LNCAP (cell line): ENCODE measurements around the gene PHLDB1.

Experiments
- CTCF ChIP-seq: fragments of 450-650 bp; IDR thresholded peaks from 2 replicates; pipeline ENCODE4 v1.5.1; 2017; ENCODE audit warnings: mild to moderate bottlenecking

Gene PHLDB1

DNA sequence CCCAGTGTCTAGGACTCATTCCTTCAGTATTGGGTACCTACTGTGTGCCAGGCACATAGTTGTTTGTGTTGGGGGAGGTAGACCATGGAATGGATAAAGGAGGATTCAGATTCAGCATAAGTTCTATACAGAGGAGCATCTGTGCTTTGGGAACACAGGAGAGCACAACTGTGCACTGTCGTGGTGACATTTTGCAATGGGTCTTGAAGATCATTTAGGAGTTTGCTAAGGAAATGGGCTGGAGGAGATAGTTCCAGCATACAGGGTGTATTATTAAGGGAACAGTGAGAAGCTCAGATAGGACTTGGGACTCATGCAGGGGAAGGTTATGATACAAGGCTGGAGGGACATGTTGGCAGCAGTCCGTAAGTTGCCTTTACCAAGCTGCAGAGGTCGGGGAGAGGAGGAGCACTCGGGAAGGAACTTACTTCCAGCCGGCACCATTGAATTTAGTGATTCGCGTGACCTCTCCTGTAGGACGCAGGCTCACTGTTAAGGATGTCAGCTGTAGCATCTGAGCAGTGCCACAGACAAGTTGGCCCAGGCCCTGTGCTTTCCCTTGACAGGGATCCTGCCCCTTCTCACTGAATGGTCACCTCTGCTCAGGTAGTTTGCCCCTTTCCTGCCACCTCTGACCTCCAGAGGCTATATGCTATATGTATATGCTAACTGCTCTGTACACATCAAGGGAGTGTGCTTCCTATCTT, 46.4 kb downstream of the PHLDB1 start:
- no peak for TF ChIP-seq CTCF

GRCh38 chr11:118655486-118656190, 48.2 kb downstream of the PHLDB1 start:
- TF ChIP-seq CTCF, result no peak

DNA sequence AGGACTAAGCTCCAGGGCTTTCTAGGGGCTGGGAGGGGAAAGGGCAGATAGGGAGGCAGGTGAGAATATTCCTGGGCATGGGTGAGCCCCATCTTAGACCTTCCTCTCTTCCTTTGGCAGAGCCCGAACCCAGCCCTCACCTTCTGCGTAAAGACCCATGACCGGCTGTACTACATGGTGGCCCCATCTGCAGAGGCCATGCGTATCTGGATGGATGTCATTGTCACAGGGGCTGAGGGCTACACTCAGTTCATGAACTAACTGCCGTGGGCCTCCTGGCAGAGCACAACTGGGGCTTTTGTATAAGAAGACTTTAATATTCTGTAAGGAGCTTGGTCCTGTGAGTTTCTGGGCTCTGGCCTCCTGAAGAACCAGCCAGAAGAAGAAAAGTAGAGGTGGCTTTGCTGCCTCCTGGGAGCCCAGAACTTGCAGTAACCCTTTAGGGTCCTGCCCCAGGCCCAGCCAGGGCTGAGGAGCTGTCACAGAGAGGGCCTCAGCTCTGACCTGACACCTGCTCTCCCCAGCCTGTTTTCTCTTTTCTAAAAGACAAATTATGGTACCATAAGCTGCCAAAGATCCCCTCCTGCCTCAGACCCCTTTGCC, 49.2 kb downstream of the PHLDB1 start:
- TF ChIP-seq CTCF, result no peak

- TF ChIP-seq CTCF, result no peak
Measured at GRCh38 chr11:118657238-118657637, 49.8 kb downstream of the PHLDB1 start.

GRCh38 chr11:118657709-118658428, 50.5 kb downstream of the PHLDB1 start:
- TF ChIP-seq CTCF, result no peak

DNA sequence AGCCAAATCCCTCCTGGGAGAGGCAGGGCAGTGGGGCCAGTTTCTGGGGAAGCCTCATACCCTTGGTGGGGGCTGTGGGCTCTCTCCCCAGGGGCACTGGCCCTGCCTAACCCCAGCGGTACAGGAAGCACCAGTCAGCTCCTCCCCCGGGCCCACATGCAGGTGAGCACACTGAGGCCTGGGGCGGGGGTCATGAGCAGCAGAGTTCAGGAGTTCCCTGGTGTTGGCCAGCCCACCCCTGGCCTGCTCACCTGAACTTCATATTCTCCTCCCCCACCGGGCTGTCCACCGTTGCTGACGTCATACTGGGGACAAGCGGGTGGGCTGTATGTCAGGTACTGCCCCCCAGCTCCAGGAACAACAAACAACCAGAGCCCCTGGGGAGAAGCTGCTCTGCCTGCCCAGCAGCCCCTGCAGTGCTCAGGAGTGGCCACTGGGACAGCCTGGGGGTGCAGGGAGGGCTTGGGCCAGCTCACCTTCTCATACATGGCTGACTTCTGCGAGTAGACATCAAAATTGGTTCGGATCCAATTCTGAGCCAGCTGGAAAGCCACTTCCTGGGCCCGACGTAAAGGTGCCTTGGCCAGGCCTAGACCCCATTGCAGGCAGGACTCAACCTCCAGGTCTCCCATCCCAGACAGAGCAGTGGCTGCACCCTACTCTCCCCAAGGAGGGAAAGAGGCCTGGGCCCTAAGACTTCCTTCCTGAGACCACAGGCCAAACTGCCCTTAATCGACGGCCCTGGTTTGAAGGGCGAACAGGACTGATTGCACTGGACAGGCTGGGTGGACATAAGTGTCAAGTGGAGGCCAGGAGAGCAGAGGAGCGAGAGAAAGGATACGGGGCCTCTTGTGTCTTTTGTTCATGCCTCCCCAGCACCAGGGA, 51.3 kb downstream of the PHLDB1 start:
- no peak for TF ChIP-seq CTCF
